Loucy (cell line): ENCODE measurements around the gene CCDC33.

Source experiments
- H2AFZ ChIP-seq: fragments of 200-600 bp; sonication (generic); 2 replicates; pipeline ENCODE4 v1.6.0; 2016; ENCODE audit warnings: antibody characterized with exemption, mild to moderate bottlenecking, low read length, moderate library complexity
- H3F3A ChIP-seq: fragments of 200-600 bp; 2 replicates; pipeline ENCODE4 v1.6.0; 2016; ENCODE audit warnings: antibody characterized with exemption, low read depth, mild to moderate bottlenecking
- H3K27me3 ChIP-seq: fragments of 200-600 bp; sonication (generic); 2 replicates; pipeline ENCODE4 v1.6.1; 2014; ENCODE audit warnings: low read length, mild to moderate bottlenecking; ENCODE audit not compliant: insufficient read depth, poor library complexity, severe bottlenecking
- H3K36me3 ChIP-seq: fragments of 200-600 bp; sonication (generic); 2 replicates; pipeline ENCODE4 v1.6.1; 2016; ENCODE audit warnings: low read length; ENCODE audit not compliant: insufficient read depth
- H3K4me1 ChIP-seq: fragments of 200-600 bp; sonication (generic); 2 replicates; pipeline ENCODE4 v1.5.1; 2014; ENCODE audit warnings: low read length, mild to moderate bottlenecking; ENCODE audit not compliant: insufficient read depth, poor library complexity, severe bottlenecking
- H3K4me2 ChIP-seq: fragments of 200-600 bp; sonication (generic); 2 replicates; pipeline ENCODE4 v1.6.0; 2014; ENCODE audit warnings: antibody characterized with exemption, low read length, low read depth, mild to moderate bottlenecking; ENCODE audit not compliant: poor library complexity, severe bottlenecking
- H3K4me3 ChIP-seq: fragments of 200-600 bp; sonication (generic); 2 replicates; pipeline ENCODE4 v1.5.1; 2014; ENCODE audit warnings: low read length, mild to moderate bottlenecking, mixed read lengths; ENCODE audit not compliant: poor library complexity, severe bottlenecking
- H3K79me2 ChIP-seq: fragments of 200-600 bp; sonication (generic); 2 replicates; pipeline ENCODE4 v1.6.1; 2014; ENCODE audit warnings: low read length; ENCODE audit not compliant: insufficient read depth
- H3K9ac ChIP-seq: fragments of 200-600 bp; sonication (generic); 2 replicates; pipeline ENCODE4 v1.6.0; 2014; ENCODE audit warnings: mild to moderate bottlenecking, low read depth, low read length, moderate library complexity; ENCODE audit not compliant: poor library complexity, severe bottlenecking
- H3K9me2 ChIP-seq: fragments of 200-600 bp; sonication (generic); replicated peaks from 2 replicates; pipeline ENCODE4 v1.6.1; 2016; ENCODE audit warnings: low read depth, low read length, mixed read lengths
- H3K9me3 ChIP-seq: fragments of 200-600 bp; sonication (generic); 2 replicates; pipeline ENCODE4 v1.6.1; 2014; ENCODE audit warnings: mild to moderate bottlenecking, antibody characterized with exemption, low read length, low read depth; ENCODE audit not compliant: insufficient read depth
- H4K20me1 ChIP-seq: fragments of 200-600 bp; sonication (generic); 2 replicates; pipeline ENCODE4 v1.6.0; 2014; ENCODE audit warnings: antibody characterized with exemption, low read length, mild to moderate bottlenecking; ENCODE audit not compliant: insufficient read depth, poor library complexity, severe bottlenecking
- CTCF ChIP-seq: fragments of 200-600 bp; sonication (generic); conservative IDR thresholded peaks from 2 replicates; pipeline ENCODE4 v1.5.1; 2014; ENCODE audit warnings: mild to moderate bottlenecking, antibody characterized with exemption, low read length
- EZH2phosphoT487 ChIP-seq: fragments of 200-600 bp; IDR thresholded peaks from 2 replicates; pipeline ENCODE4 v1.6.1; 2018; ENCODE audit warnings: antibody characterized with exemption, mild to moderate bottlenecking, moderate library complexity, borderline replicate concordance

The CCDC33 gene

GRCh38 chr15:74201710-74202420 is 34.3 kb upstream of the CCDC33 start:
- H3K4me2 ChIP-seq, result peak overlapping the region; percentile 91
- H3K4me1 ChIP-seq, result peaks cover 62% of the 10 kb centered on the region
- no peak for TF ChIP-seq EZH2phosphoT487
- no peak for TF ChIP-seq CTCF
- H3K9me3 ChIP-seq, result no peaks in the 10 kb centered on the region
- H3K79me2 ChIP-seq, result peaks cover 83% of the 10 kb centered on the region
- H4K20me1 ChIP-seq, result peaks cover 14% of the 10 kb centered on the region
- H2AFZ ChIP-seq, result no peak overlapping the region; the same call in 1 of the 2 replicates
- H3F3A ChIP-seq, result peaks cover 7% of the 10 kb centered on the region
- H3K36me3 ChIP-seq, result peaks cover 18% of the 10 kb centered on the region; the same call in 1 of the 2 replicates
- no peaks in the 10 kb centered on the region for H3K27me3 ChIP-seq
- peak overlapping the region; percentile 90 for H3K9ac ChIP-seq
- H3K9me2 ChIP-seq, result no peaks in the 10 kb centered on the region
- H3K4me3 ChIP-seq, result peak overlapping the region; percentile 75

- H3K9me2 ChIP-seq, result no peaks in the 10 kb centered on the region
- H3K27me3 ChIP-seq, result no peaks in the 10 kb centered on the region
- H3K4me3 ChIP-seq, result peak within 1 kb of the TSS; percentile 75
- no peak within 1 kb of the TSS; the same call in 1 of the 2 replicates for H2AFZ ChIP-seq
- H3K79me2 ChIP-seq, result peaks cover 87% of the 10 kb centered on the region
- H3K4me2 ChIP-seq, result peak within 1 kb of the TSS; percentile 91
- peak; percentile 55 for TF ChIP-seq CTCF
- no peak for TF ChIP-seq EZH2phosphoT487
- H4K20me1 ChIP-seq, result peaks cover 14% of the 10 kb centered on the region
- H3K4me1 ChIP-seq, result peaks cover 69% of the 10 kb centered on the region
- H3K9me3 ChIP-seq, result no peaks in the 10 kb centered on the region
- peak within 1 kb of the TSS; percentile 90 for H3K9ac ChIP-seq
- peaks cover 10% of the 10 kb centered on the region; the same call in 1 of the 2 replicates for H3K36me3 ChIP-seq
- peaks cover 7% of the 10 kb centered on the region for H3F3A ChIP-seq
Measured at GRCh38 chr15:74202452-74203401, 33.4 kb upstream of the CCDC33 start, which contains the start of gene STRA6. Gene STRA6 (minus strand): TSS chr15:74202787. CDS start chr15:74202267, 520 bp downstream.

- no peak for TF ChIP-seq CTCF
- no peak for TF ChIP-seq EZH2phosphoT487
- peaks cover 78% of the 10 kb centered on the region for H3K4me1 ChIP-seq
Measured at GRCh38 chr15:74203914-74204431, 32.2 kb upstream of the CCDC33 start.

More at GRCh38 chr15:74203914-74204431, 32.2 kb upstream of the CCDC33 start:
- Histone ChIP-seq H3K79me2 (peaks cover 93% of the 10 kb centered on the region), H3K36me3 (peaks cover 10% of the 10 kb centered on the region; the same call in 1 of the 2 replicates), H3K9ac (peak overlapping the region; percentile 90), H3K4me3 (peak overlapping the region; percentile 75), H3K27me3 (no peaks in the 10 kb centered on the region), H2AFZ (no peak overlapping the region), H3K9me2 (no peaks in the 10 kb centered on the region), H3K4me2 (peak overlapping the region; percentile 91), H3K9me3 (no peaks in the 10 kb centered on the region), H4K20me1 (peaks cover 14% of the 10 kb centered on the region), H3F3A (peaks cover 7% of the 10 kb centered on the region)
